Measurements from ENCODE around the gene DYDC1.
"Not testable (repeated sequence)": the region's sequence is repeated elsewhere in the genome, so short reads cannot be mapped to it uniquely, and the experiment has no call there.

The DYDC1 gene

GRCh38 chr10:80356563-80356988 is at the start of gene DYDC1, which contains the start of gene DYDC2:
DYDC1 (minus strand) TSS chr10:80356755; CDS start chr10:80352601, 4,154 bp downstream.
DYDC2 (plus strand) TSS chr10:80356781; CDS start chr10:80362444, 5,663 bp downstream.
- DNase-seq (ENCODE audit: low spot score): no peak

- DNase-seq (ENCODE audit: low spot score): no peak
Measured at GRCh38 chr10:80406204-80406603, 49.6 kb upstream of the DYDC1 start.

- no peak for DNase-seq (ENCODE audit: low spot score)
Measured at GRCh38 chr10:80405626-80406025, 49.1 kb upstream of the DYDC1 start.

GRCh38 chr10:80405035-80405434 is 48.5 kb upstream of the DYDC1 start:
- no peak for DNase-seq (ENCODE audit: low spot score)

GRCh38 chr10:80400136-80400804 is 43.7 kb upstream of the DYDC1 start:
- DNase-seq (ENCODE audit: low spot score): no peak

- DNase-seq (ENCODE audit: low spot score): no peak
Measured at GRCh38 chr10:80397014-80397413, 40.5 kb upstream of the DYDC1 start.

- DNase-seq (ENCODE audit: low spot score): no peak
Measured at GRCh38 chr10:80394358-80394916, 37.9 kb upstream of the DYDC1 start.

GRCh38 chr10:80392250-80392649 is 35.7 kb upstream of the DYDC1 start:
- DNase-seq (ENCODE audit: low spot score): no peak

- DNase-seq (ENCODE audit: low spot score): no peak
Measured at GRCh38 chr10:80390740-80391139, 34.2 kb upstream of the DYDC1 start.

GRCh38 chr10:80382989-80383388 is 26.4 kb upstream of the DYDC1 start:
- peak; percentile 62 for DNase-seq (ENCODE audit: low spot score)

GRCh38 chr10:80380185-80380584 is 23.6 kb upstream of the DYDC1 start:
- no peak for DNase-seq (ENCODE audit: low spot score)

GRCh38 chr10:80379701-80380100 is 23.1 kb upstream of the DYDC1 start:
- no peak for DNase-seq (ENCODE audit: low spot score)

- no peak for DNase-seq (ENCODE audit: low spot score)
Measured at GRCh38 chr10:80373502-80373901, 16.9 kb upstream of the DYDC1 start.

GRCh38 chr10:80372675-80373074 is 16.1 kb upstream of the DYDC1 start:
- DNase-seq (ENCODE audit: low spot score): no peak

GRCh38 chr10:80371467-80371866 is 14.9 kb upstream of the DYDC1 start:
- DNase-seq (ENCODE audit: low spot score): no peak

GRCh38 chr10:80365510-80365909 is 9.0 kb upstream of the DYDC1 start:
- DNase-seq (ENCODE audit: low spot score): no peak

GRCh38 chr10:80359644-80360043 is 3.1 kb upstream of the DYDC1 start:
- DNase-seq (ENCODE audit: low spot score): no peak

- DNase-seq (ENCODE audit: low spot score): not testable (repeated sequence)
Measured at GRCh38 chr10:80358925-80359324, 2.4 kb upstream of the DYDC1 start.

GRCh38 chr10:80357851-80358125 is 1.2 kb upstream of the DYDC1 start:
- DNase-seq (ENCODE audit: low spot score): no peak

GRCh38 chr10:80356989-80357850 is 665 bp upstream of the DYDC1 start:
- DNase-seq (ENCODE audit: low spot score): no peak

- no peak for DNase-seq (ENCODE audit: low spot score)
Measured at GRCh38 chr10:80351220-80351619, 5.3 kb downstream of the DYDC1 start.

GRCh38 chr10:80350251-80350650 is 6.3 kb downstream of the DYDC1 start:
- DNase-seq (ENCODE audit: low spot score): no peak

- DNase-seq (ENCODE audit: low spot score): no peak
Measured at GRCh38 chr10:80344912-80345311, 11.6 kb downstream of the DYDC1 start.
